B cell (primary cell): ENCODE measurements around the gene ZSCAN25. TPM values are rescaled to one million over a fixed set of nuclear protein-coding genes. Genes with fewer than 3 reads are reported as not detected.

Experiments
- ATAC-seq: fragments of 200-7000 bp; cut with Tn5 transposase; one replicate; pipeline ENCODE4 v1.10.0; 2021; ENCODE audit warnings: low read depth, mild to moderate bottlenecking, moderate number of reproducible peaks, moderate library complexity
- CTCF ChIA-PET: fragments of 350-600 bp; sonication (Branson Sonifier 250); formaldehyde crosslinking; loops from one replicate; lab custom pipeline; 2021; ENCODE audit warnings: antibody characterized with exemption, inconsistent platforms; lab: Charles Lee
- POLR2A ChIA-PET: fragments of 350-600 bp; sonication (Branson Sonifier 250); formaldehyde crosslinking; loops from one replicate; lab custom pipeline; 2021; ENCODE audit warnings: antibody characterized with exemption; lab: Charles Lee
- DNase-seq: peaks from one replicate; pipeline ENCODE4 v3.0.0; 2013
- H2AFZ ChIP-seq: 2 replicates; pipeline ENCODE4 v1.6.1; 2012; ENCODE audit warnings: mild to moderate bottlenecking, low read depth, low read length; ENCODE audit not compliant: insufficient read depth, poor library complexity, severe bottlenecking
- H3K27ac ChIP-seq, 2 donors: 1 replicate in 1 of 2; 2 replicates in 1 of 2; pipeline ENCODE4 v1.5.1; 2012 to 2013; ENCODE audit warnings: low read length in 2 of 2, mild to moderate bottlenecking in 2 of 2, moderate library complexity in 1 of 2
- H3K27me3 ChIP-seq, 4 experiments: fragments of 200-600 bp in 1 of 4; sonication (generic) in 1 of 4; replicated peaks in 1 of 4; 1 replicate in 2 of 4; 2 replicates in 2 of 4; pipeline versions ENCODE4 v1.6.1 to v1.7.0; 2013 to 2016; ENCODE audit warnings: low read length in 3 of 4, mild to moderate bottlenecking in 2 of 4, mixed read lengths in 1 of 4, moderate library complexity in 1 of 4; ENCODE audit not compliant: insufficient read depth in 4 of 4, control insufficient read depth in 3 of 4; ENCODE audit errors: control extremely low read depth in 1 of 4
- H3K36me3 ChIP-seq, 2 experiments: replicated peaks in 1 of 2; 1 replicate in 1 of 2; 2 replicates in 1 of 2; pipeline versions ENCODE4 v1.6.1 to v1.7.1; 2013; ENCODE audit warnings: low read length in 1 of 2; ENCODE audit not compliant: insufficient read depth in 2 of 2, control insufficient read depth in 1 of 2; ENCODE audit errors: control extremely low read depth in 1 of 2, extremely low read depth in 1 of 2
- H3K4me1 ChIP-seq, 2 donors: fragments of 200-600 bp in 1 of 2; sonication (generic) in 1 of 2; 1 replicate in 1 of 2; 2 replicates in 1 of 2; pipeline versions ENCODE4 v1.5.1 to v1.6.1; 2013 to 2017; ENCODE audit warnings: low read length in 2 of 2; ENCODE audit not compliant: control insufficient read depth in 2 of 2, insufficient read depth in 2 of 2
- H3K4me2 ChIP-seq: replicated peaks from 2 replicates; pipeline ENCODE3; 2012; ENCODE audit warnings: mild to moderate bottlenecking, low read depth, low read length; ENCODE audit not compliant: poor library complexity, severe bottlenecking
- H3K4me3 ChIP-seq, 5 experiments: fragments of 200-600 bp in 1 of 5; sonication (generic) in 1 of 5; 1 replicate in 3 of 5; 2 replicates in 2 of 5; pipeline versions ENCODE4 v1.5.1 to v1.7.0; 2011 to 2016; ENCODE audit warnings: low read length in 4 of 5, mild to moderate bottlenecking in 4 of 5, low read depth in 2 of 5, control low read depth in 1 of 5, moderate library complexity in 1 of 5; ENCODE audit not compliant: insufficient read depth in 1 of 5; ENCODE audit errors: control extremely low read depth in 1 of 5, extremely low read depth in 1 of 5
- H3K79me2 ChIP-seq: fragments of 200-600 bp; sonication (generic); one replicate; pipeline ENCODE4 v1.6.0; 2016; ENCODE audit warnings: low read length; ENCODE audit not compliant: control insufficient read depth, insufficient read depth
- H3K9ac ChIP-seq: fragments of 200-600 bp; sonication (generic); 2 replicates; pipeline ENCODE4 v1.6.1; 2017; ENCODE audit warnings: mild to moderate bottlenecking, low read length, moderate library complexity
- H3K9me3 ChIP-seq, 3 donors: one replicate each; pipeline versions ENCODE4 v1.6.1 to v1.7.1; 2013; ENCODE audit warnings: low read length in 2 of 3; ENCODE audit not compliant: control insufficient read depth in 2 of 3, insufficient read depth in 1 of 3; ENCODE audit errors: control extremely low read depth in 1 of 3
- H4K20me1 ChIP-seq: 2 replicates; pipeline ENCODE4 v1.6.0; 2012; ENCODE audit warnings: mild to moderate bottlenecking, low read length; ENCODE audit not compliant: insufficient read depth, control insufficient read depth, poor library complexity, severe bottlenecking
- H3K27ac Mint-ChIP-seq: one replicate; pipeline ENCODE4 v1.8.0; 2021; ENCODE audit warnings: mixed read lengths
- H3K27me3 Mint-ChIP-seq: one replicate; pipeline ENCODE4 v1.8.0; 2021; ENCODE audit warnings: mixed read lengths
- H3K4me1 Mint-ChIP-seq: one replicate; pipeline ENCODE4 v1.8.0; 2021; ENCODE audit warnings: mixed read lengths
- H3K4me3 Mint-ChIP-seq: one replicate; pipeline ENCODE4 v1.8.0; 2021; ENCODE audit warnings: mixed read lengths
- H3K9me3 Mint-ChIP-seq: one replicate; pipeline ENCODE4 v1.8.0; 2022; ENCODE audit warnings: mixed read lengths; ENCODE audit not compliant: insufficient read depth
- EZH2 ChIP-seq: IDR thresholded peaks from 2 replicates; pipeline ENCODE4 v1.6.1; 2012; ENCODE audit warnings: borderline replicate concordance, low read depth, mild to moderate bottlenecking, moderate library complexity, low read length; ENCODE audit not compliant: insufficient read depth, poor library complexity, severe bottlenecking
- WGBS: methylation state at CpG from one replicate; pipeline ENCODE4 v1.1.5; 2013; ENCODE audit warnings: missing lambda C conversion rate; ENCODE audit not compliant: insufficient coverage; 5-methylcytosine and 5-hydroxymethylcytosine counted together
- intact Hi-C: fragments of 100-400 bp; cut with micrococcal nuclease; formaldehyde crosslinking; loops from one replicate; pipeline ENCODE4 v1.10.0; 2022
- polyA plus RNA-seq: library from polyadenylated mRNA; depleted of rRNA; stranded (reverse); fragments of >200 nt; gene quantifications from 2 replicates; pipeline ENCODE4 v1.2.3, GENCODE V29; 2012
- total RNA-seq, 2 donors: library from RNA; stranded (reverse); fragments of 120-200 nt in 1 of 2; gene quantifications; 1 replicate in 1 of 2; 2 replicates in 1 of 2; pipeline versions ENCODE4 v1.2.3 to v1.2.4, GENCODE V29; 2013 to 2022
- TF ChIP-seq, protein P1 (sequence below): fragments of 200-600 bp; IDR thresholded peaks from one replicate; pipeline ENCODE4 v1.8.0; 2022; ENCODE audit warnings: antibody characterized with exemption, mild to moderate bottlenecking

ZSCAN25 gene
- total and polyA plus RNA-seq, 2 donors (not counting 1 experiment from before 2014, with no cell fraction given), result 11.8 to 39.5 TPM

GRCh38 chr7:99571768-99572167 lies 45.0 kb upstream of the ZSCAN25 start:
- Histone ChIP-seq H4K20me1 (peaks cover 9% of the 10 kb centered on the region), H3K27me3 (no peaks in the 10 kb centered on the region), H3K36me3 (peaks cover 6 to 37% of the 10 kb centered on the region in 2 experiments), H3K9ac (no peak overlapping the region), H3K4me1 (no peaks in the 10 kb centered on the region), H3K4me2 (no peak overlapping the region), H3K27ac (no peak overlapping the region), H2AFZ (no peak overlapping the region), H3K9me3 (no peaks in the 10 kb centered on the region), H3K4me3 (no peak overlapping the region), H3K79me2 (peaks cover 14% of the 10 kb centered on the region)
- Mint-ChIP-seq H3K27me3 (no peaks in the 10 kb centered on the region), H3K4me3 (no peak overlapping the region), H3K4me1 (no peaks in the 10 kb centered on the region), H3K27ac (no peak overlapping the region), H3K9me3 (no peaks in the 10 kb centered on the region)
- TF ChIP-seq, protein P1, sequence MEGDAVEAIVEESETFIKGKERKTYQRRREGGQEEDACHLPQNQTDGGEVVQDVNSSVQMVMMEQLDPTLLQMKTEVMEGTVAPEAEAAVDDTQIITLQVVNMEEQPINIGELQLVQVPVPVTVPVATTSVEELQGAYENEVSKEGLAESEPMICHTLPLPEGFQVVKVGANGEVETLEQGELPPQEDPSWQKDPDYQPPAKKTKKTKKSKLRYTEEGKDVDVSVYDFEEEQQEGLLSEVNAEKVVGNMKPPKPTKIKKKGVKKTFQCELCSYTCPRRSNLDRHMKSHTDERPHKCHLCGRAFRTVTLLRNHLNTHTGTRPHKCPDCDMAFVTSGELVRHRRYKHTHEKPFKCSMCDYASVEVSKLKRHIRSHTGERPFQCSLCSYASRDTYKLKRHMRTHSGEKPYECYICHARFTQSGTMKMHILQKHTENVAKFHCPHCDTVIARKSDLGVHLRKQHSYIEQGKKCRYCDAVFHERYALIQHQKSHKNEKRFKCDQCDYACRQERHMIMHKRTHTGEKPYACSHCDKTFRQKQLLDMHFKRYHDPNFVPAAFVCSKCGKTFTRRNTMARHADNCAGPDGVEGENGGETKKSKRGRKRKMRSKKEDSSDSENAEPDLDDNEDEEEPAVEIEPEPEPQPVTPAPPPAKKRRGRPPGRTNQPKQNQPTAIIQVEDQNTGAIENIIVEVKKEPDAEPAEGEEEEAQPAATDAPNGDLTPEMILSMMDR, result no peak
- no peak for TF ChIP-seq EZH2
- DNase-seq, result no peak
- no peak for ATAC-seq
- intact Hi-C loops, result no loop called here
- no CpG with 5 or more reads among the region's 3 CpGs for WGBS
- CTCF ChIA-PET, result no interaction called here
- POLR2A ChIA-PET, result no interaction called here

- no CpG with 5 or more reads among the region's 1 CpG for WGBS
- Mint-ChIP-seq H3K9me3 (no peaks in the 10 kb centered on the region), H3K27ac (no peak overlapping the region), H3K4me1 (peaks cover 9% of the 10 kb centered on the region), H3K4me3 (no peak overlapping the region), H3K27me3 (no peaks in the 10 kb centered on the region)
- ChIA-PET CTCF (no interaction called here), POLR2A (no interaction called here)
- Histone ChIP-seq H4K20me1 (peaks cover 9% of the 10 kb centered on the region), H3K27me3 (no peaks in the 10 kb centered on the region), H3K4me3 (no peak overlapping the region), H3K36me3 (peaks cover 6 to 37% of the 10 kb centered on the region in 2 experiments), H3K79me2 (no peaks in the 10 kb centered on the region), H2AFZ (no peak overlapping the region), H3K27ac (no peak overlapping the region), H3K4me1 (peaks cover 0 to 4% of the 10 kb centered on the region in 2 donors), H3K9ac (no peak overlapping the region), H3K4me2 (no peak overlapping the region), H3K9me3 (no peaks in the 10 kb centered on the region)
- no peak for DNase-seq
- no peak for ATAC-seq
- intact Hi-C loops, result no loop called here
- no peak for TF ChIP-seq EZH2
- TF ChIP-seq, protein P1, result no peak
Measured at GRCh38 chr7:99573257-99573656, 43.5 kb upstream of the ZSCAN25 start.
